HG03565 (cell line): Measurements from ENCODE around the gene COL4A6.
"Not testable (repeated sequence)": the region's sequence is repeated elsewhere in the genome, so short reads cannot be mapped to it uniquely, and the experiment has no call there.

Experiments used
- ATAC-seq: cut with Tn5 transposase; IDR thresholded peaks from one replicate; pipeline ENCODE4 v1.9.1; 2021; ENCODE audit warnings: mild to moderate bottlenecking, moderate library complexity; ENCODE audit not compliant: unreplicated experiment

COL4A6 gene

DNA sequence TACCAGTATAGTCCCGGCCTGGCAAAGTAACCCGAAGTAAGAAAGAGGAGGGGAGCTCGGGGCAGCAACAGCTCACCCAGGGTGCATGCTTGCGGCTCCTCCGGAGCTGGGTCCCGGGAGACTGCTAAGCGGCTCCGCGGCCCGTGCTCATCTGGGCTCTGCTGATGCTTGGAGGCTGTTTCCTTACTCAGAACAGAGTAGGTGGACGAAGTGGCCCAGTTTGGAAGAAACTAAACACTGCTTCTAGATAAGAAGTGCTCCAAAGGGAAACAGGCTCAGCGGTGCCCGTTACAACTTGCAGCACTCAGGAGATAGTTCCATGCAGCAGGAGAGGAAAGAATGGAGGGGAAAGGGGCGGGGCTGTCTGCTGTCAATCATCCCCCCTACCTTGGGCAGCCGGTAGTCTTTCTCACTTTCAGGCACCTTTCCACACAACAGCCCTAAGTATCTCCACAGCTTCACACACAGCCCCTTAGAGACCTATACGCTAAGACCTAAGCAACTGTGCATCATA, at the start of gene COL4A6:
COL4A6 (minus strand) TSS at position 313 of the 514 bp plus-strand sequence; CDS start at position 87, 226 bp downstream.
- no peak for ATAC-seq

DNA sequence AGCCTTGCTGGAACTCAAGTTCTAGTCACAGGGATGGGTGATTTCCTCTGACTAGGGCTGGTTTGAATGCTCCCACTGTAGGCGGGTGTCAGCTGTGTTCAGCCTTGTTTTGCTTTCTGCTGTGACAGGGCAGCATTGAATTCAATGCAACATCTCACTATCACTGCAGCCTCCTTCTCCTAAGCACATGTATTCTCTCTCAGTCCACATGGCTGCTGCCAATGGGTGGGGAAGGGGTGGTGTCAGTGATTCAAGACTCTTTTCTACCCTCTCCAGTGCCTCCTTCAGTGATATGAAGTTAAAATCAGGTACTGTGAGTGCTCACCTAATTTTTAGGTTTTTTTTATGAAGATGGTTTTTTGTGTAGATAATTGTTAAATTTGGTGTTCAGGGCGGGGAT, 47.7 kb upstream of the COL4A6 start:
- ATAC-seq: no peak

DNA sequence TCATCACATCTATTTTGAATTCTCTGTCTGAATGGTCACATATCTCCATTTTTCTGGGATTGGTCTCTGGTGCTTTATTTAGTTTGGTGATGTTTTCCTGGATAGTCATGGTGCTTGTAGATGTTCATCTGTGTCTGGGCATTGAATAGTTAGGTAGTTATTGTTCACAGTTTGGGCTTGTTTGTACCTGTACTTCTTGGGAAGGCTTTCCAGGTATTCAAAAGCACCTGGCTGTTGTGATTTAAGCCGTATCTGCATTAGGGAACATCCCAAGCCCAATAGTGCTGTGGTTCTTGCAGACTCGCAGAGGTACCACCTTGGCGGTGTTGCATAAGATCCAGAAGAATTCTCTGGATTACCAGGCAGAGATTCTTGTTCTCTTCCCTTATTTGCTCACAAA, 46.0 kb upstream of the COL4A6 start:
- ATAC-seq: no peak

DNA sequence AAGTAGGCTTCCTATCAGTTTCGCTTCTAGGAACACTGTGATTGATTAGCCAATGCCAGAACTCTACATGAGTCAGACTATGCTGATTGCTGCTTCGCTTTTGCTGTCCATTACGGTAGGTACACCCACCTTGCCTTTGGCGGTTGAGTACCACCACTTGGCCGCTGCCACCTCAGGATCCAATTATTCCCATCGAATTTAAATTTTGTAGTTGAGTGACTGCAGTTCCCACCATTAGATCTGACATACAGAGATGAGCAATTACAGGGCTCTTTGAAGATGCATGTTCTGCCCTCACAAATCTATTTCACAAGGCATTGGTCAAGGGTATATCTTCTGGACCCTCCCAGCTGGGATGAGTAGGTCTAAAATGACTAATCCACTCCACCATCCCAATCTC, 43.3 kb upstream of the COL4A6 start:
- not testable (repeated sequence) for ATAC-seq

DNA sequence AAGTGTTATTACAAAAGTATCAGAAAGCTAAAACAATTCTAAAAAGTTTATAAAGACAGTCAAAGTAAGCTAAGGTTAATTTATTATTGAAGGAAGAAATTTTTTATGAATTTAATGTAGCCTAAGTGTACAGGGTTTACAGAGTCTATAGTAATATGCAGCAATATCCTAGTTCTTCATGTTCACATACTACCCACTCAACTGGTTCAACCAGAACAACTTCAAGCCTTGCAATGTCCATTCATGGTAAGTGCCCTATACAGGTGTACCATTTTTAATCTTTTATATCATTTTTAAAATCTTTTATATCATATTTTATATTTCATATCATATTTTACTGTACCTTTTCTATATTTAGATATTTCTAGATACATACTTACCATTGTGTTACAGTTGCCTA, 35.8 kb upstream of the COL4A6 start:
- no peak for ATAC-seq

DNA sequence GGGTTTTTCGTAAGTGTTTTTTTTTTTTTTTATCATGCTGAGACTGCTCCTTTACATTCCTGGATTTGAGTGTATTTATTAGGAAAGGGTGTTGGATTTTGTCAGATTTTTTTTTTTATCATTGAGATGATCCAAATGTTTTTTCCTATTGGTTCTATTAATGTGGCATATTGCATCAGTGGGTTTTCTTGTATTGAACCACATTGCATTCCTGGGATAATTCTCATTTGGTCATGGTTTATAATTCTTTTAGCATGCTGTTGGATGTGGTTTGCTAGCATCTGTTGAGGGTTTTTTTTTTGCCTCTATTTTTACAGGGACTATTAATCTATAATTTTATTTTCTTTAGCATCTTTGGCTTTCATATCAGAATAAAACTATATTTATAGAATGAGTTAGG, 30.3 kb upstream of the COL4A6 start:
- ATAC-seq: no peak

DNA sequence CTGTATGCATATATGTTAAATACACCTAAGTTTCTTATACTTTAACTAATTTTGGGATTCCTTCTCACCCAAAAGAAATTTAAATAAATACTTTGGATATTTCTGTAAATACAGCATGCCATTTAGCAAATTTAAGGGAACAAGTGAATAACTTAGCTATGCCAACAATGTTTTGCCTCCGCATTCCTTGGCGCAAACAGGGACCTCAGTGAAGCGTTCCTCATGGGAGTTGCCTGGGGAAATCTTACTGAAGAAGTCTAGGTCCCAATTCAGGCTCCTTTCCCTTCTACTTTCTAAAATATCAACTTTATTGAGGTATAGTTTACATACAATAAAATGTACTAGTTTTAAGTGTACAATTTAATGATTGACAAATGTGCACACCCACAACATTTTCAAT, 26.4 kb upstream of the COL4A6 start:
- no peak for ATAC-seq

DNA sequence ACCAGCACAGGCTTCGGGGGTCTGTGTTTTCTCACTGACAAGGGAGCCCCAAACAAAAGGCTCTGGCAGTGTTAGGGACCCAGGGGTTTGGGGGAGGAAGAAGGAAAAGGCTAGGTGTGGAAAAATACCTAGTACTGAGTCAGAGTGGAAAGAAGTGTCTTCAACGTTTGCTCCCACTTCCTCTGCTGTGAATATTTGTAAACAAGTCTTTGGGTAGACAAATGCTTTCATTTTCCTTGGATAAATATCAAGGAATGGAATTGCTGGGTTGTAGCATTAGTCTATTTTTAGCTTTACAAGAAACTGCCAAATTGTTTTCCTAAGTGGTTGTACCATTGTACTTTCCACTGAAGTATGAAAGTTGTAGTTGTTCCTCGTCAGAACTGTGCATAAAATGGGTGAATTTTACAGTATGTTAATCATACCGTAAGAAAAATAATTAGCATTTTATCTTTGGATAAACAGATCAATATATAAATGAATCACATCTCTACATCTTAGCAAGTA, 18.8 kb upstream of the COL4A6 start:
- no peak for ATAC-seq

DNA sequence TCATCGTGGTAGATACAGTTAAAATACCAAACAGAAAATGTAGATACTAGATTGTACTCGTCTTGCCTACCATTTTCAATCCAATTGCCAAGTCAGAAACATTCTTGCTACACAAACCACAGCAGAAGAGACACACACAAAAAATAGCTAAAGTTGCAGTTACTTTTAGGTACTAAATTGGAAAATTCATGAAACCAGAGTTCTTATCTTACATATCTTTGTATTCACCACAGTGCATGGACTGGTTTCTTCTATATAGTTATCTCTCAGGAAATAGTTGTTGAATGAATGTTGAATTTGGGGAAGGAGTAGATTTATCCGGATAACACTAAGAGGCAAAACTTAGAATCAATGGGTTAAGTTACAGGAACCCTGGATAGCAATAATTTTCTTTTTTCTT, 15.6 kb upstream of the COL4A6 start:
- ATAC-seq: no peak

DNA sequence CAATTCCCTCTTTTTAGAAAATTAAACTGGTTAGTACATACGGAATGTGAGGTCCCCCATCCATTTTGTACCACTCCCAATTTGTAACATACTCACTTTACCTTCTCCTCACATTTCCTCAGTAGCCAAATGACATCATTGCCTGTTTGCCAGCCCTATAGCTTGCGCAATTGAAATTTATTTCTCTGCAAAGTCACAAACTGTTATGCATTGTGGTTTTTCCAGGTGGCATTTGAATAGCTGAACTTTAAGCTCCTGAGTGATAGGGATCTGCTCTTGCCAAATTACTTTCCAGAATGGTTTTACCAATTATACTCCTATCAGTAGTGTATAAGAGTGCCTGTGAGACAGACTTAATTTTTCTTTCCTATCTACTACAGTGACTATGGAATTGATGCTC, 9.1 kb upstream of the COL4A6 start:
- ATAC-seq: no peak

DNA sequence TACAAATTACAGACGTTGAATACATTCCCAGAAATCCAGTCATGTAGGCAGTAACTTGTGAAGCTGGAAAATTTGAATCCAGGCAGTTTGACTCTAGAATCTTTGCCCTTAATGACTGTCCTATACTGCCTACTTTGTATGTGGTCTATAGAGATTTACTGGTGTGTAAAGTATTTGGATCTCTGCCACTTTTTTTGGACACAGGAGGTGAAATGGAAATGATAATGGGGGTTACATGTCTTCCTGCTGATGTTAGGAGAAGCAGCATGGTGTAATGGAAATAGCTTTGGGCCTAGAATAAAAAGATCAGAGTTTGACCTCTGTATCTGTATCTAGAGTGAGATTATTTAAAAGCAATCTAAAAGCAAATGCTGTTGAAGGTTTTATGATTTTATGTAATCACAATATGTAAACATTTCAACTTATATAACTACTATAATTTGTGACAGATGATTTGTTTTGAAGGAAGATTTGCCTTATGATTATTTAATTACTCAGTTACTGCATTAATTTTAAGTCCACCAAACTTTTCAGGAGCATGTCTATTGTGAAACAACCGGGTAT, 4.8 kb upstream of the COL4A6 start:
- no peak for ATAC-seq

DNA sequence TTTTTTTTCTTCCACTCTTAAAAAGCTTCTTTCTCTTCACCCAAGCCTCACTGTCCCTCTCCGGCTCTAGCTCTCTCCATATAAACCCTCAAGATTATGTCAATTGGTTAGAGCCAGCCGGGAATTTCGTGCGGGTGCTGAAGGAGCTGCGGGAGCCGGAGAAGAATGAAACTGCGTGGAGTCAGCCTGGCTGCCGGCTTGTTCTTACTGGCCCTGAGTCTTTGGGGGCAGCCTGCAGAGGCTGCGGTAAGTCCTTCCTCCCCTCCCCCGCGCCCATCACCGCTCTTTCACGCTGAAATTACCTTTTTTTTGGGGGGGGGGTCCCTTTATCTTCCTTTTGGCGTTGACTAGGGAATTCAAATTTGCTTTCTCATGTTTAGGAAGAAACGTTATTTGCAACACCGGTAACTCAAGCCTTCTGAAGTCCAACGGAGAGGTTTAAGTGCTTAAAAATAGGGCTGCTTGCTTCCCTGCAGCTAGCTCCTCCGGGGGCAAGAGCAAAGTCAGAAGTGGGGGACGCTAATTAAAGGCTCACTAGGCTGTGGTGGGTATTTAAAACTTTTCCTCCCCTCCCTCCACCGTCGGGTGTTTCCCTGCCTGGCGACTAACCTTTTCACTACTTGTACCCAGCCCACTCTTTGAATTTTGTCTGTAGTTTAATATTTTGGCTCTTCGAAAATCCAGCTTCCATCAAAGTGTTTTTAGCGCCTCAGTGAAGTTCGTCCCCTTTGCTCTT, 1.9 kb upstream of the COL4A6 start:
- no peak for ATAC-seq

DNA sequence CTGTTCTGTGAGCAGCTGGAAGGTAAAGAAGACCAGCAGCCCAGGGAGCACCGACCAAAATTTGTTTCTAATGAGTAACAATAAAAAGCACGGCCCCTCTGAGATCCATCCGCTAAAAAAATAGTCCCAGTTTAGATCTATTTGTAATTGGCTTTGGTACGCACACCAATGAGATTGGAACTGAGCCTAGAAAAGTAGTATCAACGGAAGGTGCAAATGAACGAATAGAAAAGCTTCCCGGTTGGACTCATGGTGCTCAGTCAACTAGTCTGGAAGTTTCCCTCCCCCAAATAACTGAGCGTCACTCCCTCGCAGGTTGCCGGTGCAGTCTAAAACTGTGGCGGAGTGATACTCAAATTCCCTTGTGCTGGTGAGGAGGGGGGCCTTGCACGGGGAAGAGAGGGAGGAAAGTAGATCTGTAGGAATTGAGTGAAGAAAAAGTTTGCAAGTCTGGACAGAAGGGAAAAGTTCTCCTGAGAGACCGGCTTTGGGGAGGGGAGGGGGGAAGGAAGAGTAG, 1.3 kb upstream of the COL4A6 start, which contains the start of gene COL4A5:
COL4A5 (plus strand) TSS at position 413 of the 517 bp plus-strand sequence. CDS start 288 bp downstream, outside the sequence.
- no peak for ATAC-seq

DNA sequence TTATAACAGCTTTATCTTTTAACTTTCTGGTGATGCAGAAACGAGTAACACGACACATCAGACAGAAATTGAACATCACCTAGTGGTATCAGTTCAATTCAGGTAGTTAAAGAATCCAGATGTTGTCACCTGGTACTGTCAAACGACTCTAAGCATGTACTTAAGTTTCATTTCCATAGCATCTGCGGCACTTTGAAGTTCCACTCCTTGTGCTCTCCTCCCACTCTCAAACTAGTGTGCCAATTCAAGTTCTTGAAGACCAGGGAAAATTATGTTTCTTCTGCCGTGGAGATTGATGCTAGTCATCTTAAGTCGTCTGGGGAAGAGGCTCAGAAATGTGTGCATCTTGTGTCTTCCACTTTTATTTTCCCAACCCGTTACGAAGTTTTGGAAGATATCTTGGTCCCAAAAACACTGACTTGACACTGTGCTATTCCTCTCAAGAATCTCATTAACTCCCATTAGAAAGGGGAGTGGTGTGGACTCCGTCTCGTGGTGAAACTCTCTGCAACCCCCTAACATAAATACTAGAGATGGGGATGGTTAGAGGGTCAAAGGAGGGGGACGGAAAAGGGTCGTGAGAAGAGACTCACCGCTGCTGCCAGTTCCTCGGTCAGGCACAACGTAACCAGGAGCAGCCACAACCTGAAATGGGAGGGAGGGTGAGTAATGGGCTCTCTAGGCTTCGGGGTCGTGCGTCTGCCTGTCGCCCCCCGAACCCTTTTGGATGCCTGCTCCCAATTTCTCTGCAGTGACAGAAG, 693 bp downstream of the COL4A6 start:
- no peak for ATAC-seq

DNA sequence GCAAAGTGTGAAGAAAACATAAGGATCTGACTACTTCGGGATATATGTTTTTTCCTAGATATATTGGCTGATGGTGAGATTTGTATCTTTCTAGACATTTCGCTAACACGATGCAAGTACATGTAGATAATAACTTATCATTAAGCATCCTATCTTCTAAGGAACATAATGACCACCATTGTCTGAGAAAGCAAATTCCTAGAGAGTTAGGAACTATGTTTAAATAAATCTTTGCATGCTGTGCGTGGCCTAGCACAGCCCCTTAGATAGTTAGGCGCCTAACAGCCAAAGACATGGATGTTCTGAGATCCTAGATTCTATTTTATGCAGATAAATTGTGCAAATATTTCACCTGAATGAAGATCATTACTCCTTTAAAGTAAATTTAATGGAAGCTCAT, 3.0 kb downstream of the COL4A6 start:
- ATAC-seq: no peak

DNA sequence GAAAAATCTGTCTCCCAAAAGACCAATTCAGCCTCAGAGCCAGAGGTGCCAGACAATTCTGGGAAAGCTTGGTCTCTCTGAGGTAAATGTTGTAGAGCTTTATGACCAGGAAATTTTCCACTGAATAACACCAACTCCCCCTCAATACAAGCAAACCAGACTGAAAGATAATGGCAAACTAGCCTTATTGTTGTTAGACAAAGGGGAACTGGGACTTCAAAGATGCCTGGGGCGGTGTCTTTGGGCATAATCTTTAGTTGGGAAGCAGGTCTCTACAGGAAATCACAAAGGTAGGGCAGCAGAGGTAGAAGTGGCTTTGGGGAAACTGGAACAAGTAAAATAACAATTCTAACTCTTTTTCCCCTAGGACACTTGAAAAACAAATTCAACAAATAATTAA, 12.0 kb downstream of the COL4A6 start:
- ATAC-seq: no peak

DNA sequence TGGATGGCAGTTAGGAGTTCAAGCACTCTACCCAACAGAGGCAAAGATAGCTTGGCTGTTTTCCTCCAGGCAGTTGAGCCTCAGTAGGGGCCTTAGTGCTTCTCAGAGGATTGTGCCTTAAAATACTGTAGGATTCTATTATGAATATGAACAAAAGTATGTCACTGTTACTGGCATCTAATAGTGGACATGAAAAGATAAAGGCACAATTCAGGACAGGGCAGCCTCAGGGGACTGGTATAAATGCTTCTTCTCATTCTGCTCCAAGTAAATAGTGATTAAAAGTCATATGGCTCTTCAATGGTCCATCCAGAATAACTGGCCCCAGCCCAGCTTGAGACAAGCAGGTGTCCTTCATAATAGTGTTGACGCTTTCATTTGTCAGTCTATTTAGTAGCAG, 17.7 kb downstream of the COL4A6 start:
- no peak for ATAC-seq

DNA sequence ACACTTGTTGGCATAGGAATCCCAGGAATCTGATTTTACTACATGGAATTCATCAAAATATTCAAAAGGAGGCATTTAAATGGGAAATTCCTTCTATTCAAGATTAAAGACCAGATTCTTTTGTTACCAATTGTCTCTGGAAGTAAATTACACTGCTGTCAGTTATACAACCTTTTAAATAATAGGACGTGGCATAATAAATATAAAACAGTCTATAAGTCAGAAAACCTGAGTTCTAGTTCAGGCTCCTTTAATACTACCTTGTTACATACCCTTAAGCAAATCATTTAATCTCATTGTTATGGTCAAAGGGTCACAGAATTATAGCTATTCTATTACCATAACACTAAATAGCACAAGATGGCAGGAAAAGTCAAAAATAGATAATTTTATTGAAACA, 18.8 kb downstream of the COL4A6 start:
- no peak for ATAC-seq

DNA sequence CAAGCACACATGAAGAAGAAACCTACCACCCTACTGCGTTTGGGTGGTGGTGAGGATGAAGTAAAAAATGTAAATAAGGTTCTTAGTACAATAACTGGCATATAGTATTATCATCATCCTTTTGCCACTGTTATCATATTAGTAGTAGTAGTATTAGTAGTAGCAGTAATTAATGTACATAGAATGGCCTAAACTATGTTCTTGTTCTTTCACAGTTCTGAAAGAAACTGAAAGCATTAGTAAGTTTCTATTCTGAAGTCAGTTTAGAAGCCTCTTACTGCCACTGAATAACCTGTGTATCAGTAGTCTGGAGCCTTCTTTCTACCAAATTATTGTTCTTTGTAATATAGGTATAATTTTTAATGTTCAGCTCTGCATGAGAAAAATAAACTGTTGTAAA, 21.0 kb downstream of the COL4A6 start:
- ATAC-seq: no peak

DNA sequence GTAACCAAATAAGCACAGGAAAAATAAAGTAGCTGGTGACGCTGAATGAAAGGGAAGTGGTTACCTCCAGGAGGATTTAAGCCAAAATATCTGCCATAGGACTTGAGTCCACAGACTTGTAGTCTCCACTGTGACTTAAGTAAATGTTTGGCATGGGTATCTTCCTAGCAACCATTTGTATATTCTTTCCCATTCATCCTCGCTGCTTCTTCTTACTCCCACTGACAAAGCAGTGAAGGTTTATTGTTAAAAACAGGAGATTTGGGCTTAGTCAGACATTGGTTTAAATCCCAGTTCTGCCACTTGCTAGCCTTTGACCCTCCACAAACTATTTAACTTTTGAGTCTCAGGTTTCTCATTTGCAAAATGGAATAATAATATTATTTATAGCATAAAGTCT, 22.3 kb downstream of the COL4A6 start:
- no peak for ATAC-seq

DNA sequence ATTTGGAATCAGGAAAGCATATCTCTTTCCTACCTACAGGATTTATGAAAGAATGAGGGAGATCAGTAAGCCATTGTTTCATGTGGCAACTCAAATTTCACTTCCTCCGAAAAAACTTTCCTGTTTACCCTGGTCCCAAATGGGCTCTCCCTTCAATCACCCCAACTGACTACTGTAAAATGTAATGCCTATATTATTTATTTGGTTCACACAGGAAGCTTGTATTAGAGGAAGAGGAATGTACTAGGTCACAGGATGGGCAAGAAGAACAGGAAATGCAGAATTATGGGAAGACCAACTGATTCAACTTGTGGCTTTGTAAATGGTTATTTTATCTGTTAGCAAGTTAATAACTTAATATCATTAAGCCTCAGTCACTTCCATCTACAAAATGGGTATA, 23.1 kb downstream of the COL4A6 start:
- ATAC-seq: no peak
